CD14-positive monocyte (primary cell): Measurements from ENCODE around the gene CTDP1. TPM values are rescaled to one million over a fixed set of nuclear protein-coding genes. Genes with fewer than 3 reads are reported as not detected.

Experiments
- DNase-seq, 3 donors: peaks; one replicate each; pipeline ENCODE4 v3.0.0-alpha.2; 2011 to 2022
- H2AFZ ChIP-seq: 2 replicates; pipeline ENCODE4 v1.6.0; 2012; ENCODE audit warnings: mild to moderate bottlenecking, low read depth, low read length, inconsistent platforms; ENCODE audit not compliant: insufficient read depth, poor library complexity, severe bottlenecking
- H3K27ac ChIP-seq, 2 donors: 1 replicate in 1 of 2; 2 replicates in 1 of 2; pipeline ENCODE4 v1.5.1; 2012 to 2013; ENCODE audit warnings: low read length in 2 of 2, control low read depth in 1 of 2, inconsistent platforms in 1 of 2, low read depth in 1 of 2, mild to moderate bottlenecking in 1 of 2
- H3K27me3 ChIP-seq, 2 donors: one replicate each; pipeline versions ENCODE4 v1.6.0 to v1.6.1; 2011 to 2013; ENCODE audit warnings: low read length in 2 of 2; ENCODE audit not compliant: control insufficient read depth in 2 of 2, insufficient read depth in 2 of 2
- H3K36me3 ChIP-seq, 2 donors: replicated peaks in 1 of 2; 1 replicate in 1 of 2; 2 replicates in 1 of 2; pipeline versions ENCODE4 v1.5.1 to v1.6.1; 2012 to 2013; ENCODE audit warnings: low read length in 2 of 2, control low read depth in 1 of 2, inconsistent platforms in 1 of 2, mild to moderate bottlenecking in 1 of 2; ENCODE audit not compliant: insufficient read depth in 2 of 2, control insufficient read depth in 1 of 2
- H3K4me1 ChIP-seq, 2 donors: 1 replicate in 1 of 2; 2 replicates in 1 of 2; pipeline versions ENCODE4 v1.5.1 to v1.6.1; 2012 to 2013; ENCODE audit warnings: low read length in 2 of 2, control low read depth in 1 of 2, inconsistent platforms in 1 of 2, mild to moderate bottlenecking in 1 of 2, moderate library complexity in 1 of 2; ENCODE audit not compliant: insufficient read depth in 2 of 2, control insufficient read depth in 1 of 2
- H3K4me2 ChIP-seq: replicated peaks from 2 replicates; pipeline ENCODE3; 2012; ENCODE audit warnings: low read length, moderate library complexity, mild to moderate bottlenecking; ENCODE audit not compliant: poor library complexity, severe bottlenecking; ENCODE audit errors: extremely low read depth
- H3K4me3 ChIP-seq, 3 experiments: fragments of 200-600 bp in 1 of 3; sonication (generic) in 1 of 3; replicated peaks in 1 of 3; 1 replicate in 2 of 3; 2 replicates in 1 of 3; pipeline ENCODE4 v1.5.1; 2011 to 2013; ENCODE audit warnings: low read length in 3 of 3, mild to moderate bottlenecking in 3 of 3, control low read depth in 2 of 3, low read depth in 2 of 3, inconsistent platforms in 1 of 3, moderate library complexity in 1 of 3
- H3K79me2 ChIP-seq: 2 replicates; pipeline ENCODE4 v1.6.0; 2012; ENCODE audit warnings: mild to moderate bottlenecking, control low read depth, inconsistent platforms, low read length, moderate library complexity; ENCODE audit not compliant: insufficient read depth
- H3K9ac ChIP-seq: 2 replicates; pipeline ENCODE4 v1.6.0; 2017; ENCODE audit warnings: low read length, mild to moderate bottlenecking; ENCODE audit not compliant: insufficient read depth, poor library complexity, severe bottlenecking
- H3K9me3 ChIP-seq, 2 donors: replicated peaks in 1 of 2; 1 replicate in 1 of 2; 2 replicates in 1 of 2; pipeline versions ENCODE4 v1.5.1 to v1.6.1; 2012 to 2013; ENCODE audit warnings: low read length in 2 of 2, control low read depth in 1 of 2; ENCODE audit not compliant: control insufficient read depth in 1 of 2, insufficient read depth in 1 of 2
- H4K20me1 ChIP-seq: 2 replicates; pipeline ENCODE4 v1.6.0; 2012; ENCODE audit warnings: mild to moderate bottlenecking, low read length, control low read depth, moderate library complexity; ENCODE audit not compliant: insufficient read depth
- H3K27ac Mint-ChIP-seq, 7 donors: one replicate each; pipeline ENCODE4 v1.8.0; 2020; ENCODE audit warnings: mild to moderate bottlenecking in 7 of 7, mixed read lengths in 7 of 7, moderate library complexity in 6 of 7, inconsistent platforms in 2 of 7
- H3K27me3 Mint-ChIP-seq, 3 donors: one replicate each; pipeline ENCODE4 v1.8.0; 2021 to 2022; ENCODE audit warnings: low read depth in 3 of 3, mild to moderate bottlenecking in 3 of 3, mixed read lengths in 3 of 3, moderate library complexity in 3 of 3, inconsistent platforms in 1 of 3
- H3K36me3 Mint-ChIP-seq, 2 donors: one replicate each; pipeline ENCODE4 v1.8.0; 2020; ENCODE audit warnings: mixed read lengths in 2 of 2, inconsistent platforms in 1 of 2, mild to moderate bottlenecking in 1 of 2
- H3K4me1 Mint-ChIP-seq: one replicate; pipeline ENCODE4 v1.8.0; 2020; ENCODE audit warnings: mild to moderate bottlenecking, mixed read lengths
- H3K4me3 Mint-ChIP-seq, 2 donors: one replicate each; pipeline ENCODE4 v1.8.0; 2020; ENCODE audit warnings: mild to moderate bottlenecking in 2 of 2, mixed read lengths in 2 of 2, moderate library complexity in 1 of 2
- H3K9me3 Mint-ChIP-seq, 7 donors: one replicate each; pipeline ENCODE4 v1.8.0; 2020 to 2022; ENCODE audit warnings: mixed read lengths in 7 of 7, mild to moderate bottlenecking in 6 of 7, moderate library complexity in 6 of 7, inconsistent platforms in 2 of 7
- WGBS: methylation state at CpG from one replicate; pipeline ENCODE4 v1.1.5; 2013; ENCODE audit warnings: missing lambda C conversion rate; ENCODE audit not compliant: insufficient coverage; 5-methylcytosine and 5-hydroxymethylcytosine counted together
- intact Hi-C, 2 donors: fragments of 100-400 bp; cut with micrococcal nuclease; formaldehyde crosslinking; loops; one replicate each; pipeline versions ENCODE4 v1.15.0 to v1.15.1; 2023
- polyA plus RNA-seq, 3 donors: library from polyadenylated mRNA; depleted of rRNA in 1 of 3; unstranded in 2 of 3; stranded (reverse) in 1 of 3; fragments of 300-500 nt in 2 of 3; fragments of >200 nt in 1 of 3; fragmentation: Illumina TruSeq in 2 of 3; gene quantifications; 1 replicate in 2 of 3; 2 replicates in 1 of 3; pipeline ENCODE4 v1.2.3, GENCODE V29; 2012 to 2021
- TF ChIP-seq, protein P1 (sequence below): fragments of 200-600 bp; IDR thresholded peaks from one replicate; pipeline ENCODE4 v1.8.0; 2022; ENCODE audit warnings: antibody characterized with exemption, mild to moderate bottlenecking

Gene CTDP1
- polyA plus RNA-seq, 3 donors: 9.1 to 13.9 (median 9.1) TPM

- no peak overlapping the region for H3K4me3 Mint-ChIP-seq
- H3K27me3 Mint-ChIP-seq: peaks cover 13 to 32% (median 17%) of the 10 kb centered on the region in 3 donors
These were observed 37.7 kb upstream of the CTDP1 start for GRCh38 chr18:79641722-79642497.

GRCh38 chr18:79642626-79643025 is 37.0 kb upstream of the CTDP1 start:
- Mint-ChIP-seq H3K27ac (peak overlapping the region; percentile 50 to 89 (median 77)), H3K9me3 (peaks cover 0 to 2% (median 0%) of the 10 kb centered on the region in 7 donors), H3K36me3 (no peaks in the 10 kb centered on the region), H3K4me3 (peak overlapping the region in 1 of 2 donors; percentile 54), H3K4me1 (peaks cover 36% of the 10 kb centered on the region), H3K27me3 (peaks cover 9 to 25% (median 13%) of the 10 kb centered on the region in 3 donors)
- Histone ChIP-seq H3K4me1 (peaks cover 25 to 38% of the 10 kb centered on the region in 2 donors), H3K4me2 (peak overlapping the region; percentile 52), H3K36me3 (no peaks in the 10 kb centered on the region), H3K4me3 (peak overlapping the region in 1 of 3 experiments; percentile 47), H3K79me2 (no peaks in the 10 kb centered on the region), H4K20me1 (no peaks in the 10 kb centered on the region), H3K9me3 (no peaks in the 10 kb centered on the region), H3K27ac (peak overlapping the region; percentile 54 to 74), H3K27me3 (peaks cover 0 to 11% of the 10 kb centered on the region in 2 donors), H2AFZ (peak overlapping the region; percentile 72), H3K9ac (peak overlapping the region; percentile 24)
- WGBS: no CpG with 5 or more reads among the region's 6 CpGs
- intact Hi-C loops: loop anchor here in 1 of 2 donors (10.0 kb wide), 1 partner anchor 108 kb away; no protein-coding TSS in a partner anchor
- DNase-seq: peak; percentile 53 to 91 (median 59)
- TF ChIP-seq, protein P1, sequence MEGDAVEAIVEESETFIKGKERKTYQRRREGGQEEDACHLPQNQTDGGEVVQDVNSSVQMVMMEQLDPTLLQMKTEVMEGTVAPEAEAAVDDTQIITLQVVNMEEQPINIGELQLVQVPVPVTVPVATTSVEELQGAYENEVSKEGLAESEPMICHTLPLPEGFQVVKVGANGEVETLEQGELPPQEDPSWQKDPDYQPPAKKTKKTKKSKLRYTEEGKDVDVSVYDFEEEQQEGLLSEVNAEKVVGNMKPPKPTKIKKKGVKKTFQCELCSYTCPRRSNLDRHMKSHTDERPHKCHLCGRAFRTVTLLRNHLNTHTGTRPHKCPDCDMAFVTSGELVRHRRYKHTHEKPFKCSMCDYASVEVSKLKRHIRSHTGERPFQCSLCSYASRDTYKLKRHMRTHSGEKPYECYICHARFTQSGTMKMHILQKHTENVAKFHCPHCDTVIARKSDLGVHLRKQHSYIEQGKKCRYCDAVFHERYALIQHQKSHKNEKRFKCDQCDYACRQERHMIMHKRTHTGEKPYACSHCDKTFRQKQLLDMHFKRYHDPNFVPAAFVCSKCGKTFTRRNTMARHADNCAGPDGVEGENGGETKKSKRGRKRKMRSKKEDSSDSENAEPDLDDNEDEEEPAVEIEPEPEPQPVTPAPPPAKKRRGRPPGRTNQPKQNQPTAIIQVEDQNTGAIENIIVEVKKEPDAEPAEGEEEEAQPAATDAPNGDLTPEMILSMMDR: no peak

More at GRCh38 chr18:79641722-79642497, 37.7 kb upstream of the CTDP1 start:
- no peaks in the 10 kb centered on the region for H3K36me3 ChIP-seq
- H2AFZ ChIP-seq: no peak overlapping the region
- 84% methylated on average over 15 of the region's 33 CpGs for WGBS
- H4K20me1 ChIP-seq: no peaks in the 10 kb centered on the region
- no peak for DNase-seq
- no peak overlapping the region for H3K9ac ChIP-seq
- H3K9me3 ChIP-seq: no peaks in the 10 kb centered on the region
- H3K4me1 ChIP-seq: peaks cover 24 to 37% of the 10 kb centered on the region in 2 donors
- H3K27me3 ChIP-seq: peaks cover 4 to 15% of the 10 kb centered on the region in 2 donors
- Mint-ChIP-seq H3K9me3 (peaks cover 0 to 2% (median 0%) of the 10 kb centered on the region in 7 donors), H3K36me3 (no peaks in the 10 kb centered on the region), H3K27ac (peak overlapping the region in 3 of 7 donors; percentile 15 to 82 (median 30)), H3K4me1 (peaks cover 35% of the 10 kb centered on the region)
- intact Hi-C loops: loop anchor here in 1 of 2 donors (10.0 kb wide), 1 partner anchor 107 kb away; no protein-coding TSS in a partner anchor
- no peaks in the 10 kb centered on the region for H3K79me2 ChIP-seq
- H3K4me2 ChIP-seq: no peak overlapping the region
- H3K4me3 ChIP-seq: no peak overlapping the region
- TF ChIP-seq, protein P1: no peak
- H3K27ac ChIP-seq: no peak overlapping the region
